MM.1S (cell line): Measurements from ENCODE around the gene ADCY5.

ENCODE experiments used
- CTCF ChIP-seq: fragments of 300-600 bp; sonication (generic); IDR thresholded peaks from 2 replicates; pipeline ENCODE4 v1.5.1; 2016; ENCODE audit warnings: antibody characterized with exemption, low read length, mixed read lengths
- EZH2 ChIP-seq: fragments of 300-600 bp; sonication (generic); optimal IDR thresholded peaks from 2 replicates; pipeline ENCODE3; 2017; ENCODE audit warnings: low read depth, mild to moderate bottlenecking, antibody characterized with exemption, low read length, mixed read lengths
- EZH2phosphoT487 ChIP-seq: fragments of 300-600 bp; sonication (generic); IDR thresholded peaks from 2 replicates; pipeline ENCODE4 v1.6.1; 2018; ENCODE audit warnings: antibody characterized with exemption, low read length

DNA sequence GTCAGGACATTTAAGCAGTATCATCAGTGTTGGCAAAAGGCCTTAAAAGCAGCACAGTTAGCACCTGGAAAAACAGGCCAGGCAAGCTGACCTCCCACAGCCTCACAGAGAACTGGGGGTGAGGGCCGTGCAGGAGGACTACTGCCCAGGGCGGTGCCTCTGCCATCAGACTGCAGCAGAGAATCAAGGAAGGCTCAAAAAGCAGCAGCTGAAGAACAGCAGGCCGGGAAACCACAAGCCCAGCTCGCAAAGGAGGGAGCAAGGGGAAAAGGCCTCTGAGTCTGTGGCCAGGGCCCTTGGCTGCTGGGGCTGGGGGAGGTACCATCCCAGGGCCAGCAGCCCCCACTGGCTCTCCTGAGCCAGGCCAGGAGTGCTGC lies 163.0 kb downstream of the ADCY5 start:
- TF ChIP-seq CTCF (no peak), EZH2 (no peak), EZH2phosphoT487 (no peak)
